ENCODE results near the gene TRPV5.

The TRPV5 gene

DNA sequence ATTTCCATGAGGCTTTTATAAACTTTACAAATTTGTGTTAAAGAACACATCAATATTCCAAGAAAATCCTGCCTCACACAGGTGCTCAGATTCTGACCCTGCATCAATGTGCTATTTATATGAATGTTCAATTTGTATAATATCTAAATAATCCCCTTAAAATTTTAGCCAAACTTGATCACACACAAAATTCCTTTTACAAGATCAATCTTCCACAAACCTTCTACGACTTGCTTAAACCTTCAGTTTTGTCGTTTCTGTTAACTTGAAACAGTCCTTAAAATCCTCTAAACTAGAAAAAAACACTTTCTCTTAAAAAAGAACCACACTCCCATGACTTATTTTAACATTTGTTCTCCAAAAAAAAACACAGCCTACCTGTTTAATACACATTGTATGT is 27.8 kb downstream of the TRPV5 start:
- H3K4me3 ChIP-seq (ENCODE audit: low read length): no peak overlapping the region
- no peak for DNase-seq (ENCODE audit: low read depth)
- no peak for TF ChIP-seq CTCF (conservative IDR thresholded peaks at IDR 0.05; ENCODE audit: low read depth, low read length)

DNA sequence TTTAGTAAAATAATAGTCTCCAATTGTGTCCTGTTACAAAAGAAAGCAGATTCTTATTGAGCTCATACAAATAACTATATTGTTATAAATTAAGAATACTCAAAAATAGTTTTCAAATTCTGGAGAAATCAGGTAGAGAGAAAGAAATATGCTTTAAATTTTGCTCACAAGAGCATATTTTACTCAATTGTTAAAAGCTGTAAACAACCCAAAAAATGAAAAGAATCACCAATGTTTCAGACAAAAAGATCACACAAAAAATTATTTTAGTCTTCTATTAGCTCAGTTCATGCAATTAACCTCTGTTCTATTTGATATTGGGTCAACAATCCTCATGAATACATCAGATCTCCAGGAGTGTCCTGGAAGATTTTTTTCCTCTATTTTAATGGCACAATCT is 29.4 kb downstream of the TRPV5 start:
- no peak overlapping the region for H3K4me3 ChIP-seq (ENCODE audit: low read length)
- DNase-seq (ENCODE audit: low read depth): no peak
- no peak for TF ChIP-seq CTCF (conservative IDR thresholded peaks at IDR 0.05; ENCODE audit: low read depth, low read length)

DNA sequence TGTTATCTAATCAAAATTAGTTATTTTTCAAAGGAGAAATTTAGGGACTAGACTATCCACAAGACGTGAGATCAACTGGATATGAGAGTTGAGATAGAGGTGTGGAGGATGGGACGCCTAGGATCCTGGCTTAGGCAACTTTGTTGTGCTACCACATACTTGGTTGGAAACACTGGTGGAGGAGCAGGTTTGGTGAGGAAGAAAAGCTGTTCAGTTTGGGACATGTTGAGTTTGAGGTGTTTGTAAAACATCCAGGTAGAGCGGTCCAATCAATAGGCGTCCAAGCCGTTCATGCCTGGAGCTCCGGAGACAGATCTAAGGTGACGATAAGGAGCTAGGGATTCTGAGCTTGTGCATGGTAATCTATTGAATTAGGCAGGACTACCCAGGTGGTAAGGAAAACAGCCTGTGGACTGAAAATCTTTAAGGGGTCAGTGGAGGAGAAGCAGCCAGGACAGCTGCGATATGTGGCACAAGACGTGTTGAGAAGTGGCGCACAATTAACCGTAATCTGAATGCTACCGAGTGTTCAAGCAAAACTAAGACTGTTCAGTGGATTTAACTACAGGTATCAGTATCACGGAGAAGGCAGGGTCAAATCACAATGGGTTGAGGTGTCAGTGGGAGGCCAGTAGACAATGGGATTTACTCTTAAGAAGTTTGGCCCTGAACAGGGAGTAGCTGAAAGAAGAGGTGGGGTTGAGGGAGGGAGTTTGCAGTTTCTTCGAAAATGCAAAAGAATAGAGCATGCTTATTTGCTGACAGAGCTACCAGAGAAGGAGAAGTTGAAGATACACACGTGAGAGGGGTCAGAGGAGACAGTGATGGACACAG is 31.9 kb downstream of the TRPV5 start:
- no peak for TF ChIP-seq CTCF (conservative IDR thresholded peaks at IDR 0.05; ENCODE audit: low read depth, low read length)
- H3K4me3 ChIP-seq (ENCODE audit: low read length): no peak overlapping the region
- DNase-seq (ENCODE audit: low read depth): no peak

GRCh38 chr7:142899661-142900060 is 33.9 kb downstream of the TRPV5 start:
- no peak for DNase-seq (ENCODE audit: low read depth)
- no peak for TF ChIP-seq CTCF (conservative IDR thresholded peaks at IDR 0.05; ENCODE audit: low read depth, low read length)
- no peak overlapping the region for H3K4me3 ChIP-seq (ENCODE audit: low read length)

DNA sequence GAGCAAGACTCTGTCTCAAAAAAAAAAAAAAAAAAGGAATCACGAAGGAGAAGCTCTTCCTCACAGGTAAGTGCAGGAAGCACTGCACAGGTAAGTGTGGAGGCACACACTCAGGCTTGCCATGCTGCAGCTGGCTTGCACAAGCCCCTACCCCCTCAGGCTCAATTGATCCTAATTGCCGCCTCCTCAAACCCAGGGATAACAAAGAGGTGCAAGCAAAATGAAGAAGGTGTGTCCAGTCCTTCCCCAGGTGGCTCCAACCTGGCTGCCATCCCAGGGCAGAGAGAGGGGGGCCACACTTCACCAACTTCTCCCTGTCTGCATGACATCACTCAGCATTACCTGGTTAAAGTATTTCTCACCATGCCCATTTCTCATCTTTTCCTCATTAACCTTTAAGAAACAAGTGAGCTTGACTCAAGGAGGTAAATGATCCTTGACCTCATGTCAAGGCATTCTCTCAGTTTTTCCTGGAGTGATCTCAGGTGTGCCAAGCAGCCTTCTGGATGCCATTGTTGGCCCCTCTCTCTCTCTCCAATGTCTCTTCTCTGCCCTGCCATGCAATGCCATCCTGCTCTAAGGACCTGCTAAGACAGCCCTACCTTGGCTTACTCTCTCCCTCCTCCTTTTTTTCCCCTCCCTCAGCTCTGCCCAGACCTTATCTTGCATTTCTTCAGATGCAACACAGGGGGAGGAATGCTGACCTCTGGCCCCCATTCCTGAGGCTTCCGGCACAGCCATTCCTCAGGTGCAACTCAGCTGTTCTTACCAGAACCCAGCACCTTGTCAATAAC is 35.0 kb downstream of the TRPV5 start:
- no peak overlapping the region for H3K4me3 ChIP-seq (ENCODE audit: low read length)
- no peak for TF ChIP-seq CTCF (conservative IDR thresholded peaks at IDR 0.05; ENCODE audit: low read depth, low read length)
- no peak for DNase-seq (ENCODE audit: low read depth)

DNA sequence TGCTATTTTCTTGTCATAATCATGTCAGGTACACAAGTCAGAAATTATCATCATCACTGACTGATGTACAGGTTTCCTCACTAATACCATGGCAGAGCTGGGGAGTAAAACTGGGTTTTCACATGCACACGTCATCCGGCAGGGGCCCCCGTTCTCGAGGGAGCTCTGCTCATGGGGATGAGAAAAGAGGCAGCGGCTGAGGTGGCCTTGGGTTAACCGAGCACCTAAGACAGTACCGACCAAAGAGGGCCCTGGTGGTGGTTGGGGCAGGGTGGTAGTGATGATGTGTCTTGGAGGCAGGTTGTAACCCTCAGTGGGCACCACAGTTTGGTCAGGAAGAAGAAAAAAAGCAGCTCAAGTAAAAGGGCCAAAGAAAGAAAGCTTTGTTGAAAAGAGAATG is 35.9 kb downstream of the TRPV5 start:
- DNase-seq (ENCODE audit: low read depth): no peak
- no peak for TF ChIP-seq CTCF (conservative IDR thresholded peaks at IDR 0.05; ENCODE audit: low read depth, low read length)

More for the DNA sequence above, 35.9 kb downstream of the TRPV5 start:
- no peak overlapping the region for H3K4me3 ChIP-seq (ENCODE audit: low read length)
